Measurements from ENCODE around the gene GSAP.
A peak's percentile ranks its signal among the peaks of the same experiment; 100 is the strongest.

Gene GSAP

GRCh38 chr7:77388055-77388641 lies 28.0 kb downstream of the GSAP start:
- TF ChIP-seq, protein P1, sequence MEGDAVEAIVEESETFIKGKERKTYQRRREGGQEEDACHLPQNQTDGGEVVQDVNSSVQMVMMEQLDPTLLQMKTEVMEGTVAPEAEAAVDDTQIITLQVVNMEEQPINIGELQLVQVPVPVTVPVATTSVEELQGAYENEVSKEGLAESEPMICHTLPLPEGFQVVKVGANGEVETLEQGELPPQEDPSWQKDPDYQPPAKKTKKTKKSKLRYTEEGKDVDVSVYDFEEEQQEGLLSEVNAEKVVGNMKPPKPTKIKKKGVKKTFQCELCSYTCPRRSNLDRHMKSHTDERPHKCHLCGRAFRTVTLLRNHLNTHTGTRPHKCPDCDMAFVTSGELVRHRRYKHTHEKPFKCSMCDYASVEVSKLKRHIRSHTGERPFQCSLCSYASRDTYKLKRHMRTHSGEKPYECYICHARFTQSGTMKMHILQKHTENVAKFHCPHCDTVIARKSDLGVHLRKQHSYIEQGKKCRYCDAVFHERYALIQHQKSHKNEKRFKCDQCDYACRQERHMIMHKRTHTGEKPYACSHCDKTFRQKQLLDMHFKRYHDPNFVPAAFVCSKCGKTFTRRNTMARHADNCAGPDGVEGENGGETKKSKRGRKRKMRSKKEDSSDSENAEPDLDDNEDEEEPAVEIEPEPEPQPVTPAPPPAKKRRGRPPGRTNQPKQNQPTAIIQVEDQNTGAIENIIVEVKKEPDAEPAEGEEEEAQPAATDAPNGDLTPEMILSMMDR (conservative IDR thresholded peaks at IDR 0.05; ENCODE audit: low read depth, low read length): no peak

GRCh38 chr7:77386165-77386822 lies 29.9 kb downstream of the GSAP start:
- no peak for DNase-seq (ENCODE audit: low read depth)
- H3K4me3 ChIP-seq (ENCODE audit: low read length): no peak overlapping the region
- TF ChIP-seq, protein P1 (conservative IDR thresholded peaks at IDR 0.05; ENCODE audit: low read depth, low read length): no peak

More at GRCh38 chr7:77388055-77388641, 28.0 kb downstream of the GSAP start:
- no peak for DNase-seq (ENCODE audit: low read depth)
- no peak overlapping the region for H3K4me3 ChIP-seq (ENCODE audit: low read length)

GRCh38 chr7:77383333-77383740 lies 32.8 kb downstream of the GSAP start:
- no peak for DNase-seq (ENCODE audit: low read depth)
- H3K4me3 ChIP-seq (ENCODE audit: low read length): no peak overlapping the region
- TF ChIP-seq, protein P1 (conservative IDR thresholded peaks at IDR 0.05; ENCODE audit: low read depth, low read length): no peak

DNA sequence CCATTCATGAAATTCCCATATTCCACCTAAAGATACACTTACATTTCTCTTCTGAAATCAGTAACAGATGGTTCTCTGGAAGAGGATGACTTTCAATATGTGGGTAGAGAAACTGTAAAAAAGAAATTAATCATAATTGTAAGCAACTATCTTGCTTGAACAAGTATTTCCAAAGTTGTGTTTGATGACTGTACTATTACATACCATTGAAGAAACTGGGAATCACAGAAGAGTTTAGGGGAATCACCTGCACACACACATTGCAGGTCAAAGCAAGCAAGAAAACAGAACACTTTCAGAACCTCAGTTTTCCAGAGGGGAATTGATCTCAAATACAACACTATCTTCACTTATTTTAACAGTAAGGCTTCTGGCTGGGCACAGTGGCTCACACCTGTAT lies 33.6 kb downstream of the GSAP start:
- no peak for DNase-seq (ENCODE audit: low read depth)
- H3K4me3 ChIP-seq (ENCODE audit: low read length): no peak overlapping the region
- TF ChIP-seq, protein P1 (conservative IDR thresholded peaks at IDR 0.05; ENCODE audit: low read depth, low read length): no peak

- TF ChIP-seq, protein P1 (conservative IDR thresholded peaks at IDR 0.05; ENCODE audit: low read depth, low read length): no peak
- H3K4me3 ChIP-seq (ENCODE audit: low read length): no peak overlapping the region
- DNase-seq (ENCODE audit: low read depth): no peak
Observed at GRCh38 chr7:77378584-77378983, 37.6 kb downstream of the GSAP start.

- H3K4me3 ChIP-seq (ENCODE audit: low read length): no peak overlapping the region
- DNase-seq (ENCODE audit: low read depth): no peak
- TF ChIP-seq, protein P1 (conservative IDR thresholded peaks at IDR 0.05; ENCODE audit: low read depth, low read length): no peak
Observed at GRCh38 chr7:77370606-77371005, 45.5 kb downstream of the GSAP start.

- TF ChIP-seq, protein P1 (conservative IDR thresholded peaks at IDR 0.05; ENCODE audit: low read depth, low read length): peak; percentile 18
- DNase-seq (ENCODE audit: low read depth): no peak
- no peak overlapping the region for H3K4me3 ChIP-seq (ENCODE audit: low read length)
Observed at GRCh38 chr7:77368974-77369373, 47.2 kb downstream of the GSAP start.

Data from retinal pigment epithelial cell (primary cell).